GM18861 (cell line): ENCODE measurements around the gene PTCH2.
"Not testable (repeated sequence)": the region's sequence is repeated elsewhere in the genome, so short reads cannot be mapped to it uniquely, and the experiment has no call there.

ENCODE experiments used
- ATAC-seq: cut with Tn5 transposase; IDR thresholded peaks from one replicate; pipeline ENCODE4 v1.9.1; 2021; ENCODE audit not compliant: unreplicated experiment

The PTCH2 gene

GRCh38 chr1:44819608-44820327 lies 23.3 kb downstream of the PTCH2 start:
- ATAC-seq: peak; percentile 72

GRCh38 chr1:44819196-44819607 lies 23.9 kb downstream of the PTCH2 start:
- no peak for ATAC-seq

GRCh38 chr1:44817771-44818495 lies 25.1 kb downstream of the PTCH2 start:
- no peak for ATAC-seq

- no peak for ATAC-seq
Observed at GRCh38 chr1:44817307-44817706, 25.7 kb downstream of the PTCH2 start.

GRCh38 chr1:44815926-44816325 lies 27.1 kb downstream of the PTCH2 start:
- ATAC-seq: not testable (repeated sequence)

- no peak for ATAC-seq
Observed at GRCh38 chr1:44812822-44813543, 30.1 kb downstream of the PTCH2 start.

GRCh38 chr1:44811234-44811633 lies 31.8 kb downstream of the PTCH2 start:
- ATAC-seq: no peak

GRCh38 chr1:44810762-44811105 lies 32.3 kb downstream of the PTCH2 start:
- not testable (repeated sequence) for ATAC-seq

- no peak for ATAC-seq
Observed at GRCh38 chr1:44810101-44810761, 32.8 kb downstream of the PTCH2 start.

- ATAC-seq: peak; percentile 47
Observed at GRCh38 chr1:44808938-44809917, 33.8 kb downstream of the PTCH2 start.

GRCh38 chr1:44808063-44808937 lies 34.8 kb downstream of the PTCH2 start, which contains the start of gene BTBD19:
Gene BTBD19 (plus strand): TSS chr1:44808523. CDS start chr1:44808821, 298 bp downstream.
- ATAC-seq: peak; percentile 29

- ATAC-seq: peak; percentile 17
Observed at GRCh38 chr1:44807364-44808062, 35.5 kb downstream of the PTCH2 start.

- no peak for ATAC-seq
Observed at GRCh38 chr1:44806704-44807363, 36.2 kb downstream of the PTCH2 start, which contains the start of gene DYNLT4. Gene DYNLT4 (minus strand): TSS chr1:44807351. CDS start chr1:44806668, 683 bp downstream.

- no peak for ATAC-seq
Observed at GRCh38 chr1:44806025-44806703, 36.9 kb downstream of the PTCH2 start.

GRCh38 chr1:44805311-44806024 lies 37.6 kb downstream of the PTCH2 start:
- no peak for ATAC-seq

- no peak for ATAC-seq
Observed at GRCh38 chr1:44803312-44804095, 39.5 kb downstream of the PTCH2 start.
